GM21423 (cell line): ENCODE results near the gene CDC25C.

Source experiments
- ATAC-seq: cut with Tn5 transposase; IDR thresholded peaks from one replicate; pipeline ENCODE4 v1.9.1; 2021; ENCODE audit warnings: mild to moderate bottlenecking, moderate library complexity; ENCODE audit not compliant: unreplicated experiment

The CDC25C gene

GRCh38 chr5:138331449-138332368 is at the start of gene CDC25C:
CDC25C (minus strand) TSS chr5:138331804; CDS start chr5:138331180, 624 bp downstream.
- ATAC-seq, result peak; percentile 99

GRCh38 chr5:138372653-138373052 is 41.0 kb upstream of the CDC25C start:
- no peak for ATAC-seq

GRCh38 chr5:138372225-138372624 is 40.6 kb upstream of the CDC25C start:
- no peak for ATAC-seq

- ATAC-seq, result no peak
These were observed 39.9 kb upstream of the CDC25C start for GRCh38 chr5:138371454-138371853.

DNA sequence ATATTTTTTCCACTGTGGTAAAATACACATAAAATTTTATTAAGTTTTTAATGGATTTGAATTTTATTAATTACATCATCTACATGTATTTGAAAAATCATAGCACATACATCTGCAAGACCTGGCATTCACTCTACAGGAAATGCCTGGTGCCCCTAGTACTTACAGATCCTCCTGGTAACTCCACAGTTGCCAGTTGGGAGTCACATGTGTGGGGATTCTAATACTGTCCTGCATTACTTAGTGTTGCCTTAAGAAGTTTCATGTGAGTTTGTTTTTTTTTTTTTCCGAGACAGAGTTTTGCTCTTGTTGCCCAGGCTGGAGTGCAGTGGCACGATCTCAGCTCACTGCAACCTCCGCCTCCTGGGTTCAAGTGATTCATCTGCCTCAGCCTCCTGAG is 38.9 kb upstream of the CDC25C start:
- no peak for ATAC-seq

- no peak for ATAC-seq
These were observed 38.1 kb upstream of the CDC25C start for GRCh38 chr5:138369706-138370105.

DNA sequence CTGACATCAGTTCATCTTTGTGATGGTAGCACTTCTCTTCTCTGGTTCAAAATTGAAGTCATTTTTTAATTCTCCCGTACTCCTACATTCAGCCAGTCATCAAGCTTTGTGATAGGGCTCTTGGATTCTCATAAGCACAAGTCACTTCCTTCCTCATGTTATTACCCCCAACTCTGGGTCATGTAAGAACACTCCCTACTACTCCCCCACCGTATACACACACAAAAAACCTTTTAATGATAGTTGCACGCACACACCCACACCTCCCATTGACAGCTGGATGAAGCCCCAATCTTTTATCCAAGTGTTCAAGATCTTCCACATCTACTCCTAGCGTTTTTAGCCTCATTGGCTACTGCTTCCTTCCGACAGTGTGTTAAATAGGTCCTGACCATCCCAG is 37.7 kb upstream of the CDC25C start:
- no peak for ATAC-seq

DNA sequence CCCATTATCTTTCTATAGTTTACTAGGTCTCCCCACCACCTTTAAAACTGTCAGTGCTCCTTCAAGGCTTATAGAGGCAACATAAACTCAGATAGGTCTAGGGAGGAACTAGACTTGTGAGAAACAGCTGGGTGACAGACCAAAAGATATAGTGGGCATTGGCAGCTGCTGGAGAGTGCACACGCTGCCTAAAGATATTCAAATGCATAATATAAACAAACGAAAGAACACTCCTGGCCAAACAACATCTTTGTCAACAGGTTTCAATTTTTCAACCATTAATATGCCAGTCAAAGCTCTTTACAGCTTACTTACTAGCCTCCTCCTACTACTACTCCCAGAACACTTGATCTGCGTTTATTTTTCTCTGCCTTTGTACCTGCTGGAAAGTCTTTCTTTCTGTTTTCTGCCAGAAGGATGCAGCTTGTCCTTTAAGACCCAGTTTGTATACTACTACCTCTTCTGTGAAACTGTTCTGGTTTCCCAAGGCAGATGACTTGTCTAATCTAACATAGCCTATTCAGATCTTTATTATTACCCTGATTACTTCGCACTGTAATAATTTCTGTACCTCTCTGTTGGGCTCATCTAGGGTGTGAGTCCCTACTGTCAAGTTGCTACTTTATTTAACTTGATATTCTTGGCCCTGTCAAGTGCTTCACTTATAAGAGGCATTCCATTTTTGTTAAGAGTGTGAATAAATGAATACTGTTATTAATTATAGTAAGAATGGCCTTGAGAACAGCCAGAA is 35.2 kb upstream of the CDC25C start:
- ATAC-seq, result no peak

DNA sequence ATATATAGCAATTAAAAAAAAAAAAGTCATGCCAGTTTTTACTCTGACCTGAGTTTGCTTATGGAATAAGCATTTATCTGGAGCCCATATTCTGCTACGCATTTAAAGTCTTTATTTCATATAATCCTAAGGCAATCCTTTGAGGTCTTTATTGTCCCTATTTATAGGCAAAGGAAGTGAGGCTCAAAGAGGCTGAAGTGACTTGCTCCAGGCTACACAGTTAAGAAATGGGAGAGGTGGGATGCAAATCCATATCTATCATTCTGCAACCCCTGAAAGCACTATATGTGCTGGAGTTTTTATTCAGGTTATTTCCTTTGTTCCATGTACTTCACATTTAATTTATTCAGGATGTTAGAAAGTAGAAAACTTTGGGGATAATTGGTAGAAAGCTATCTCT is 33.0 kb upstream of the CDC25C start:
- ATAC-seq, result no peak

- no peak for ATAC-seq
These were observed 29.4 kb upstream of the CDC25C start for GRCh38 chr5:138360941-138361452.

DNA sequence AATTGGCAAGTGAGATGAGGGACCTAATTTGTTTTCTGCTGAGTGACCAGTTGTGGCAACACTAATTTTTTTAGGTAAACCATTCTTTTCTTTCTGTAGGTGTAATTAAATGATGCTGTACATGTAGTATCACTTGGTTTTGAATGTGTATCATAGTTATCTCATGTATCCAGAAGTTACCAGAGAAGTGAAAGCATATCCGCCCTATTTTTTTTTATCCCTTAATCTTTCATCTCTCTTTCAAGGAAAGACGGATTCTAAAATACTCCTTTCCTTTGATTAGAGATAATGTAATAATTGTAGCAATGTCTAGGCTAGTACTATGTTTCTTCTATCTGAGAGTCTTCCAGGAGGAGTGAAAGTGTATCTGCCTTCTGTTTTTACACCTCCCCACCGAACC is 28.0 kb upstream of the CDC25C start:
- ATAC-seq, result no peak

DNA sequence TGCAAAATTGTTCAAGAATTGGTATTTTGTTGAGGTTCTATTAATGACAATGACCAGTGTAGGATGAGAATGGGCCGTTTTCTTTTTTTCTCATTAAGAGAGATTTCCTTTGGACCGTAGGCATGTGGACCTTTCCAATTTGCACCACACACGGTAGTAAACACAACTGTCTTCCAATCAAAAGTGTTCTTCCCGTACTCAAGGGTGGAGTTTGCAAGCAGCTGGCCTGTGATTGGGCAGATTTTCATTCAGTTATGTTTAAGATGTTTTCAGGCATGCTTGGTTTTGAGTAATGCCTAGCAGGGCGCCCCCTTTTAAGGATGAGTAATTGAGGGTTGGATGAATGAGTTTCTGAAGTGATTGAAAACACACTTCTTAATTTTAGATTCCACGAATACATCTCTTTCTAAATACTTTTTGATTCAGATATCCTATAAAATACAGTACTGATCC is 23.3 kb upstream of the CDC25C start:
- no peak for ATAC-seq

DNA sequence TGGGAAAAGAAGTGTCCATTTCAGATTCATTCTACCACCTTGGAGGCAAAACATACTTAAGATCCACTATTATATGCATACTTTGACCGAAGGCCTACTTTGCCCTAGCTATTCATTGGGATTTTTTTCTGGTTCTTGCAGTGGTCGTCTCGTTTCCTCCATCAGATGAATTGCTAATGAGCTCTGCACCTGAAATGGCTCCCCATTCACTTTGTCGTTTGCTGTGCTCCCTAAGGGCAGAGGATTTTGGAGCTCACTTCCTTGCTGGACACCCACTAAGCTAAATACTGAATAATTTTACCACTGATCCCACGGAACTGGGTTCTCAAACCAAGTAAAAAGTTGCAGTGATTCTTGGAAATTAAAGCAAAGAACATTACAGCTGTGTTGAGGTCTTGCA is 22.8 kb upstream of the CDC25C start:
- no peak for ATAC-seq

- no peak for ATAC-seq
These were observed 22.0 kb upstream of the CDC25C start for GRCh38 chr5:138353560-138354080.

- ATAC-seq, result peak; percentile 47
These were observed 21.3 kb upstream of the CDC25C start for GRCh38 chr5:138352722-138353559.

DNA sequence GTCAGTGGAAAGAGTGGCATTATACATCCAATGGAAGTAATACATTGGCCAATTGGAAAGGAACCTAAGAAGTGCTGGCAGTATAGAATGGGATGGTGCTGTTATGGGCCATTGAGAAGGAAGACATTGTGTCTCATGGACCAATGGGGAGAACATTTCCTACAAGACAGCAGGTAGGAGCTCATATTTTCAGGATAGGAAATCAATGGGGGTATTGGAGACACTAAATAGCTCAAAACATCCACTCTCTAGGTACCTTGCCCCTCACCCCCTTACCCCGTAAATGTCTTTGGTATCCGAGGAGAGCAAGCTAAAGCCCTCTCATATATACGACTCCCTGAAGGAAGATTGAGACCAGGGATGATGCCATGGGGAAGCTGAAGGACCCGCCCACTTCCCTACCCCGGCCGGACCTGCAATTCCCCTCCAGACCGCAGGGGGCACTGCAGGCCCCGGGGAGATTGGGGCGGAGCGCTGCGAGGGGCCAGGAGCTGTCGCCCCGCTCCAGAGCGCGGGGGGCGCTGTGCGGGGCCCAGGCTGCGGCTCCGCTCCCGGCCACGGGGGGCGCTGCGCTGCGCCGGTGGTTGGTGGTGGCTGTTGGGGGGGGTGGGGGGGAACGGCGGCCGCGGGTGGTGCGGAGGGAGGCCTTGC is 20.6 kb upstream of the CDC25C start, which contains the start of gene KDM3B:
Gene KDM3B, plus strand, starts transcription at position 615 of the 651 bp plus-strand sequence. CDS start 111 bp downstream, outside the sequence.
- ATAC-seq, result peak; percentile 71

DNA sequence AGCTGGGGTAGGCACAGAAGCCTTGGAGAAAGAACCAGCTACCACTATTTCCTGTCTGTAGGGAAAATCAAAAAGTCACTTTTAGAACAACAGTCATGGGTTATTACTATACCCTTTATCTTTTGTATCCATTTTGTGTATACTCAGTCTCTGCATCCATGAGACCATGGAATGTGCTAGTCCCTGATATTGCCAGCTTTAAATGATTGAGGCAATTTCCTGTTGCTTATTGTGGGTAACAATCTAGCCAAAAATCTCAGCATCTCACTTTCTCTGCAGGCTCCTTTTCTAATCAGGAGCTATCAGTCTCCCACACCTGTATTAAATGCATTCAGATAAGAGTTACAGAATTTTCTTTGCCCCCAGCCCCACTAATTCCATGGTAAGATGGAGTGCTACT is 19.9 kb upstream of the CDC25C start:
- ATAC-seq, result no peak

- ATAC-seq, result no peak
These were observed 19.5 kb upstream of the CDC25C start for GRCh38 chr5:138351056-138351455.

DNA sequence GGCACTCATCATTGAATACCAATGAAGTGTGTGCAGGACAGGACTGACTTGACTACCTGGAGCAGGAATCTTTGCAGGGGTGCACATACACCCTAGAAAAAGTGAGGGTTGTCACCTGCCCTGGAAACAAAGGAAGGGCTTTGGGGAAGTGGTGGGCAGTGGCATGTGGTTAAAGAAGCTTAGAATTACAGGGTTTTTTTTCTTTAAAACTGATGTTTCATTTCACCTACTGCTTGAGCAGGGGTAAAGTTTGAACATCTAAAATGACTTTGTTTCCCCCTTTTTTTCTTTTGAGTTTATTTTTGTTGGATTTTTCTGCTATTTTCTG is 18.9 kb upstream of the CDC25C start:
- no peak for ATAC-seq
